ENCODE data around the gene ERO1A. TPM values are rescaled to one million over a fixed set of nuclear protein-coding genes. Genes with fewer than 3 reads are reported as not detected.

ERO1A gene
- total RNA-seq, 1 experiment from 2014 or later, result 44.6 TPM

DNA sequence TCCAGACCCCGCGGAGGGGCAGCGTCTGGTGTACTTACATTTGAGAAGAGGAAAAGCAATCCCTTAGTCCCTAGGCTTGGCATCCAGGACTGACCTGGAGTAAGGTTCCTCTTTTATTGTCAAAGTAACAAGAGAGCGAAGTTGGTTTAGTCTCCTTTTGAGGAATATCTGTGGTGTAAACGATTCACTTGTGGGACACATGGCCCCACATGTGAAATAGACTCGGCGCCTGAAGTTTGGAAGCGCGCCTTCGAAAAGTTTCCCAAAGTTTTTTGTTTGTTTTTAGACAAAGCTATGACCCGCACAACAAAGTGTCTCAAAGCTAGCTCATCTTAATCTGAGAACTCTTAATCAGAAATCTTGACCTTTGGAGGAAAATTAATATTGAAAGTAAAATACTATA lies 35.4 kb upstream of the ERO1A start:
- Mint-ChIP-seq H3K4me3 (peak overlapping the region; percentile 99), H3K27me3 (ENCODE audit: low read depth) (no peaks in the 10 kb centered on the region), H3K9me3 (peaks cover 5% of the 10 kb centered on the region), H3K36me3 (peaks cover 20% of the 10 kb centered on the region), H3K27ac (peak overlapping the region; percentile 98), H3K4me1 (peaks cover 46% of the 10 kb centered on the region)
- TF ChIP-seq GABPB1 (CRISPR knock-in tag; IDR thresholded peaks at IDR 0.05) (no peak), ZNF671 (CRISPR knock-in tag; IDR thresholded peaks at IDR 0.05) (no peak), JUN (CRISPR knock-in tag; IDR thresholded peaks at IDR 0.05) (no peak), NFE2L1 (CRISPR knock-in tag; IDR thresholded peaks at IDR 0.05) (no peak), ELF4 (CRISPR knock-in tag; IDR thresholded peaks at IDR 0.05; ENCODE audit: low read depth) (no peak), FOXJ3 (CRISPR knock-in tag; IDR thresholded peaks at IDR 0.05; ENCODE audit: borderline replicate concordance) (no peak), ZNF416 (CRISPR knock-in tag; IDR thresholded peaks at IDR 0.05) (no peak), FOXK1 (CRISPR knock-in tag; IDR thresholded peaks at IDR 0.05) (no peak), TEAD4 (CRISPR knock-in tag; IDR thresholded peaks at IDR 0.05) (no peak), OVOL2 (CRISPR knock-in tag; IDR thresholded peaks at IDR 0.05; ENCODE audit: borderline replicate concordance) (no peak), NFATC4 (CRISPR knock-in tag; IDR thresholded peaks at IDR 0.05) (no peak), ZNF232 (CRISPR knock-in tag; IDR thresholded peaks at IDR 0.05) (no peak), ATF1 (CRISPR knock-in tag; IDR thresholded peaks at IDR 0.05) (no peak), GTF2I (CRISPR knock-in tag; conservative IDR thresholded peaks at IDR 0.05) (no peak), ZNF263 (CRISPR knock-in tag; IDR thresholded peaks at IDR 0.05; ENCODE audit: low read depth) (no peak)
- TF ChIP-seq, protein P1, sequence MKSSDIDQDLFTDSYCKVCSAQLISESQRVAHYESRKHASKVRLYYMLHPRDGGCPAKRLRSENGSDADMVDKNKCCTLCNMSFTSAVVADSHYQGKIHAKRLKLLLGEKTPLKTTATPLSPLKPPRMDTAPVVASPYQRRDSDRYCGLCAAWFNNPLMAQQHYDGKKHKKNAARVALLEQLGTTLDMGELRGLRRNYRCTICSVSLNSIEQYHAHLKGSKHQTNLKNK (CRISPR knock-in tag; IDR thresholded peaks at IDR 0.05), result no peak
- TF ChIP-seq, protein P2, sequence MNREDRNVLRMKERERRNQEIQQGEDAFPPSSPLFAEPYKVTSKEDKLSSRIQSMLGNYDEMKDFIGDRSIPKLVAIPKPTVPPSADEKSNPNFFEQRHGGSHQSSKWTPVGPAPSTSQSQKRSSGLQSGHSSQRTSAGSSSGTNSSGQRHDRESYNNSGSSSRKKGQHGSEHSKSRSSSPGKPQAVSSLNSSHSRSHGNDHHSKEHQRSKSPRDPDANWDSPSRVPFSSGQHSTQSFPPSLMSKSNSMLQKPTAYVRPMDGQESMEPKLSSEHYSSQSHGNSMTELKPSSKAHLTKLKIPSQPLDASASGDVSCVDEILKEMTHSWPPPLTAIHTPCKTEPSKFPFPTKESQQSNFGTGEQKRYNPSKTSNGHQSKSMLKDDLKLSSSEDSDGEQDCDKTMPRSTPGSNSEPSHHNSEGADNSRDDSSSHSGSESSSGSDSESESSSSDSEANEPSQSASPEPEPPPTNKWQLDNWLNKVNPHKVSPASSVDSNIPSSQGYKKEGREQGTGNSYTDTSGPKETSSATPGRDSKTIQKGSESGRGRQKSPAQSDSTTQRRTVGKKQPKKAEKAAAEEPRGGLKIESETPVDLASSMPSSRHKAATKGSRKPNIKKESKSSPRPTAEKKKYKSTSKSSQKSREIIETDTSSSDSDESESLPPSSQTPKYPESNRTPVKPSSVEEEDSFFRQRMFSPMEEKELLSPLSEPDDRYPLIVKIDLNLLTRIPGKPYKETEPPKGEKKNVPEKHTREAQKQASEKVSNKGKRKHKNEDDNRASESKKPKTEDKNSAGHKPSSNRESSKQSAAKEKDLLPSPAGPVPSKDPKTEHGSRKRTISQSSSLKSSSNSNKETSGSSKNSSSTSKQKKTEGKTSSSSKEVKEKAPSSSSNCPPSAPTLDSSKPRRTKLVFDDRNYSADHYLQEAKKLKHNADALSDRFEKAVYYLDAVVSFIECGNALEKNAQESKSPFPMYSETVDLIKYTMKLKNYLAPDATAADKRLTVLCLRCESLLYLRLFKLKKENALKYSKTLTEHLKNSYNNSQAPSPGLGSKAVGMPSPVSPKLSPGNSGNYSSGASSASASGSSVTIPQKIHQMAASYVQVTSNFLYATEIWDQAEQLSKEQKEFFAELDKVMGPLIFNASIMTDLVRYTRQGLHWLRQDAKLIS (CRISPR knock-in tag; IDR thresholded peaks at IDR 0.05; ENCODE audit: borderline replicate concordance), result no peak
- TF ChIP-seq, protein P3, sequence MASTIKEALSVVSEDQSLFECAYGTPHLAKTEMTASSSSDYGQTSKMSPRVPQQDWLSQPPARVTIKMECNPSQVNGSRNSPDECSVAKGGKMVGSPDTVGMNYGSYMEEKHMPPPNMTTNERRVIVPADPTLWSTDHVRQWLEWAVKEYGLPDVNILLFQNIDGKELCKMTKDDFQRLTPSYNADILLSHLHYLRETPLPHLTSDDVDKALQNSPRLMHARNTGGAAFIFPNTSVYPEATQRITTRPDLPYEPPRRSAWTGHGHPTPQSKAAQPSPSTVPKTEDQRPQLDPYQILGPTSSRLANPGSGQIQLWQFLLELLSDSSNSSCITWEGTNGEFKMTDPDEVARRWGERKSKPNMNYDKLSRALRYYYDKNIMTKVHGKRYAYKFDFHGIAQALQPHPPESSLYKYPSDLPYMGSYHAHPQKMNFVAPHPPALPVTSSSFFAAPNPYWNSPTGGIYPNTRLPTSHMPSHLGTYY (CRISPR knock-in tag; IDR thresholded peaks at IDR 0.05), result no peak
- TF ChIP-seq, protein P4, sequence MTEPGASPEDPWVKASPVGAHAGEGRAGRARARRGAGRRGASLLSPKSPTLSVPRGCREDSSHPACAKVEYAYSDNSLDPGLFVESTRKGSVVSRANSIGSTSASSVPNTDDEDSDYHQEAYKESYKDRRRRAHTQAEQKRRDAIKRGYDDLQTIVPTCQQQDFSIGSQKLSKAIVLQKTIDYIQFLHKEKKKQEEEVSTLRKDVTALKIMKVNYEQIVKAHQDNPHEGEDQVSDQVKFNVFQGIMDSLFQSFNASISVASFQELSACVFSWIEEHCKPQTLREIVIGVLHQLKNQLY (CRISPR knock-in tag; IDR thresholded peaks at IDR 0.05), result no peak
- ATAC-seq, result no peak
- ChIA-PET POLR2A (interaction anchor here (0.6 to 2.1 kb wide), 3 partner anchors 60 to 179 kb away, joined by 3 to 19 read pairs (median 4); partner anchors contain the start of genes GNPNAT1, GPR137C and TXNDC16), CTCF (interaction anchor here (0.5 kb wide), 1 partner anchor 1870 kb away, joined by 3 read pairs; no protein-coding TSS in a partner anchor)
- no peak for DNase-seq (ENCODE audit: low spot score)

DNA sequence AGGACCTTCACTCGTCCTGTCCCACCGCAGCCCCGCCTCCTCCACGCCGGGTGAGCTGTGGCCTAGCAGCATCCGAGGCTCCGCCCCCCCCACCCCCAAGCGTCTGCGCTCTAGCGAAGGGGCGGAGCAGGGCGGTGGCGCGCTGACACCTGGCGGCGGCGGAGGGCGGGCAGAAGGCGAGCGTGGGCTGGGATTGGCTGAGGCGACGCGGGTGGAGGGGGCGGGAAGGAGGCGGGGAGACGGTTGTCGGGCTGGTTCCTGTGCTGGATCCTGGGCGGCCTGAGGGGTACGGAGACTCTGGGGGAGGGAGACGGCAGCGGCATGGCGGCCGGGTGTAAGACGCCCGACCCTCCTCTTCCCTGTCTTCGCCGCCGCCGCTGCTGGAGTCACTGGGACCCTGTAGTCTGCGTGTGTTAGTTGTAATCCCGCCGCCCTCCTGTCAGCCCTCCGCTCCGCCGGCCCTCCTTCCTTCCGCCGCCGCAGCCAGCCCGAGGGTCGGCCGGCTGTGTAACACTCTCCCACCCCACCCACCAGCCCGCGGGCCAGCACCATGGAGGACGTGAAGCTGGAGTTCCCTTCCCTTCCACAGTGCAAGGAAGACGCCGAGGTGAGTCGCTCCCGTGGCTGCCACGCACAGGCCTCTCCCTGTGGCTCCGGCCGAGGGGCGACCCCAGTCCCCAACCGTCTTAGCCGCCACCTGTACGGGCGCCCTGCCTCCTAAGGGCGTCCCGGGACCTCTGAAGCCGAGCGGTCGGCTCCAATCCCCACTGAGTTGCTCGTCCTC lies 34.8 kb upstream of the ERO1A start, which contains the start of gene STYX:
TSS of gene STYX (plus strand) at position 242 of the 784 bp plus-strand sequence. CDS start at position 551, 309 bp downstream.
- ChIA-PET CTCF (interaction anchor here (0.5 to 1.9 kb wide), 5 partner anchors 47 to 1870 kb away, joined by 3 to 6 read pairs (median 3); no protein-coding TSS in a partner anchor), POLR2A (interaction anchor here (0.6 to 1.7 kb wide), 7 partner anchors 13 to 178 kb away, joined by 3 to 19 read pairs (median 5); partner anchors contain the start of genes ERO1A, GNPNAT1, GPR137C and TXNDC16)
- Mint-ChIP-seq H3K27ac (peak within 1 kb of the TSS; percentile 100), H3K4me3 (peak within 1 kb of the TSS; percentile 99), H3K9me3 (peaks cover 5% of the 10 kb centered on the region), H3K27me3 (ENCODE audit: low read depth) (no peaks in the 10 kb centered on the region), H3K4me1 (peaks cover 40% of the 10 kb centered on the region), H3K36me3 (peaks cover 20% of the 10 kb centered on the region)
- ATAC-seq, result peak; percentile 95
- DNase-seq (ENCODE audit: low spot score), result peak; percentile 100
- 0 out of 2 replicates have a peak, but pooled peaks have one; percentile 58 for TF ChIP-seq ZNF416 (CRISPR knock-in tag; IDR thresholded peaks at IDR 0.05)
- TF ChIP-seq, protein P5, sequence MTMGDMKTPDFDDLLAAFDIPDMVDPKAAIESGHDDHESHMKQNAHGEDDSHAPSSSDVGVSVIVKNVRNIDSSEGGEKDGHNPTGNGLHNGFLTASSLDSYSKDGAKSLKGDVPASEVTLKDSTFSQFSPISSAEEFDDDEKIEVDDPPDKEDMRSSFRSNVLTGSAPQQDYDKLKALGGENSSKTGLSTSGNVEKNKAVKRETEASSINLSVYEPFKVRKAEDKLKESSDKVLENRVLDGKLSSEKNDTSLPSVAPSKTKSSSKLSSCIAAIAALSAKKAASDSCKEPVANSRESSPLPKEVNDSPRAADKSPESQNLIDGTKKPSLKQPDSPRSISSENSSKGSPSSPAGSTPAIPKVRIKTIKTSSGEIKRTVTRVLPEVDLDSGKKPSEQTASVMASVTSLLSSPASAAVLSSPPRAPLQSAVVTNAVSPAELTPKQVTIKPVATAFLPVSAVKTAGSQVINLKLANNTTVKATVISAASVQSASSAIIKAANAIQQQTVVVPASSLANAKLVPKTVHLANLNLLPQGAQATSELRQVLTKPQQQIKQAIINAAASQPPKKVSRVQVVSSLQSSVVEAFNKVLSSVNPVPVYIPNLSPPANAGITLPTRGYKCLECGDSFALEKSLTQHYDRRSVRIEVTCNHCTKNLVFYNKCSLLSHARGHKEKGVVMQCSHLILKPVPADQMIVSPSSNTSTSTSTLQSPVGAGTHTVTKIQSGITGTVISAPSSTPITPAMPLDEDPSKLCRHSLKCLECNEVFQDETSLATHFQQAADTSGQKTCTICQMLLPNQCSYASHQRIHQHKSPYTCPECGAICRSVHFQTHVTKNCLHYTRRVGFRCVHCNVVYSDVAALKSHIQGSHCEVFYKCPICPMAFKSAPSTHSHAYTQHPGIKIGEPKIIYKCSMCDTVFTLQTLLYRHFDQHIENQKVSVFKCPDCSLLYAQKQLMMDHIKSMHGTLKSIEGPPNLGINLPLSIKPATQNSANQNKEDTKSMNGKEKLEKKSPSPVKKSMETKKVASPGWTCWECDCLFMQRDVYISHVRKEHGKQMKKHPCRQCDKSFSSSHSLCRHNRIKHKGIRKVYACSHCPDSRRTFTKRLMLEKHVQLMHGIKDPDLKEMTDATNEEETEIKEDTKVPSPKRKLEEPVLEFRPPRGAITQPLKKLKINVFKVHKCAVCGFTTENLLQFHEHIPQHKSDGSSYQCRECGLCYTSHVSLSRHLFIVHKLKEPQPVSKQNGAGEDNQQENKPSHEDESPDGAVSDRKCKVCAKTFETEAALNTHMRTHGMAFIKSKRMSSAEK (CRISPR knock-in tag; IDR thresholded peaks at IDR 0.05; ENCODE audit: borderline replicate concordance), result no peak
- TF ChIP-seq NR2C2 (CRISPR knock-in tag; IDR thresholded peaks at IDR 0.05), result no peak
- TF ChIP-seq FOXP1 (CRISPR knock-in tag; IDR thresholded peaks at IDR 0.05; ENCODE audit: borderline replicate concordance), result peak; percentile 22; the same call in 1 of the 2 replicates
- no peak for TF ChIP-seq ZNF396 (CRISPR knock-in tag; IDR thresholded peaks at IDR 0.05; ENCODE audit: borderline replicate concordance)
- TF ChIP-seq, protein P6, sequence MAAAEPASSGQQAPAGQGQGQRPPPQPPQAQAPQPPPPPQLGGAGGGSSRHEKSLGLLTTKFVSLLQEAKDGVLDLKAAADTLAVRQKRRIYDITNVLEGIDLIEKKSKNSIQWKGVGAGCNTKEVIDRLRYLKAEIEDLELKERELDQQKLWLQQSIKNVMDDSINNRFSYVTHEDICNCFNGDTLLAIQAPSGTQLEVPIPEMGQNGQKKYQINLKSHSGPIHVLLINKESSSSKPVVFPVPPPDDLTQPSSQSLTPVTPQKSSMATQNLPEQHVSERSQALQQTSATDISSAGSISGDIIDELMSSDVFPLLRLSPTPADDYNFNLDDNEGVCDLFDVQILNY (CRISPR knock-in tag; IDR thresholded peaks at IDR 0.05), result peak; percentile 86
